ENCODE data around the gene TMED9.
A peak's percentile ranks its signal among the peaks of the same experiment; 100 is the strongest.
"Not testable (repeated sequence)": the region's sequence is repeated elsewhere in the genome, so short reads cannot be mapped to it uniquely, and the experiment has no call there.

Gene TMED9

DNA sequence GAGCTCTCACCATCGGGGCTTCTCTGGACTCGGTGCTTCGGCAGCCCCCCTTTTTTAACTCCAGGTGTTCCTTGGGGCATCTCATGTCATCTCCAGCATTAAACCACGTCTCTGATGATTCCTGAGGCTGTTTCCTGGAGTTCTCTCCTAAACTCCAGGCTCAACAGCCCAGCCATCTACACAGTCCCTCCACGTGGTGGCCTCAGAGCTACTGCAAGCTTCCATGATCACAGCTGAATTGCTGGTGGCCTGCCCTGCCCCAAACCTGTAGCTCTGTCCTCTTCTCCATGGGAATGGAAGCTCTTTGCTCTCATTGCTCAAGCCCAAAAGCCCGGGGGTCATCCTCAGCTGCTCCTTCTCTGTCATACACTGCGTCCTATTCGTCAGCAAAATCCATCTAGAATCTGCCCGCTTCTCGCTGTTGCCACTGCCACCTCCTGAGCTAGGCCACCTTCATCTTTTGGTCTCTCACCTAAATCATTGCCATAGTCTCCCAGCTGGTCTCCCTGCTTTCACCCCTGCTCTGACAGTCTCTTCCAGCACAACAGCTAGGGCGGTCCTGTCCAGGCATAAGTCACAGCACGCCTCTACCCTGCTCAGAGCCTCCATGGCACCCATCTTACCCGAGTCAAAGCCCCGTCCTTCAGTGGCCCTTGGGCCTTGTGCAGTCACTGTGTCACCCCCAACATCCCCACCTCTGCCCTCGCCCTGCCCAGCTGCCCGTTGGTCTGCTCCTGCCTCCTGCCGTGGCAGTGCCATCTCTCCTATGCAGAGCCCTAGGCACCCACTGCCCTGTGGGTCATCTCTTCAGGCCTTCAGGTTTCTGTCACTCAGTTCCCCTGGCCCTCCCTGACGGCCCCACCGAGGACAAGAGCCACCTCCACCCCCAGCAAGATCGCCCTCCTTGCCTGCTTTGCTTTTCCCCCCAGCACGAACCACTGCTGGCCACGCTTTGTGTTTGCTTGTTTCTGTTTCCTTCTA is 14.4 kb downstream of the TMED9 start:
- DNase-seq (ENCODE audit: low spot score), result no peak

DNA sequence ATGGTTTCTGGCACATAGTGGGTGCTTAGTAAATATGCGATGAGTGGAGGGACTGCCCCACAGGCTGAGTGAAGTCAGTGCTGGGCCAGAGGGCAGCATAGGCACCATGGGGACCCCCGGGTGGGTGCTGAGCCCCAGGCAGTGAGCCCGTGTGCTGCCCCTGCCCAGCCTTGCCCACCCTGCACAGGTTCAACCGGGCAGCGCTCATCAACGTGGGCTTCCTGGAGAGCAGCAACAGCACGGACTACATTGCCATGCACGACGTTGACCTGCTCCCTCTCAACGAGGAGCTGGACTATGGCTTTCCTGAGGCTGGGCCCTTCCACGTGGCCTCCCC is 15.1 kb downstream of the TMED9 start:
- no peak for DNase-seq (ENCODE audit: low spot score)

DNA sequence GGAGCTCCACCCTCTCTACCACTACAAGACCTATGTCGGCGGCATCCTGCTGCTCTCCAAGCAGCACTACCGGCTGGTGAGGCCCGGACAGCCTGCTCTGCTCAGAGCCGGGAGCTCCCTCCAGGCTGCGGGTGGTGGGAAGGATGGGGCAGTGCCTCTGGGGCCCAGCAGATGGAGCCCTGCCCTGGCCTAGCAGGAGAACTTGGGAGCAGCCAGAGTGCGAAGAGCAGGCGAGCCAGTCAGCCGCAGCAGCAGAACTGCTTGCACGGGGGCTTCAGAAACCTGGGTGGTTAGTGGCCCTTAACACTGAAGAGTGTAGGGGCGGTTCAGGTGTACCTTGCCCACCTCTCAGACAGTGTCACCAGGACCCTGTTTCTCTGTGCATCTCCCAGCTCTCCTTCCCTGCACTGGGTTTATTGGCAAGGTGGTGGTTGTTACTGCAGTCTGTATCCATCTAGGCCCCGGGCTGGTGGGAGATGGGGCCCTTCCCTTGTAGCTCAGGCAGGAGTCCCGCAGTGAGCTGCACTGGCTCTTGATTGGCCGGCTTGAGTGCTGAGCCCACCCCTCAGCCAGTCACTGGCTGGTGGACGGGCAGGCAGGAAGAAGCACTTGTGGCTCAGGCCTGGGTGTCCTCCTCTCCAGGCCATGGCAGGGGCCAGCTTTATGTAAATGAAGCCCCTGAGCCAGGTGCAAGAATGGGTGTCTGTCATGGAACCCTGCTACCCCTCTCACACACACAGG is 15.6 kb downstream of the TMED9 start:
- peak; percentile 93 for DNase-seq (ENCODE audit: low spot score)

- no peak for DNase-seq (ENCODE audit: low spot score)
These were observed 16.5 kb downstream of the TMED9 start for GRCh38 chr5:177608243-177609075.

DNA sequence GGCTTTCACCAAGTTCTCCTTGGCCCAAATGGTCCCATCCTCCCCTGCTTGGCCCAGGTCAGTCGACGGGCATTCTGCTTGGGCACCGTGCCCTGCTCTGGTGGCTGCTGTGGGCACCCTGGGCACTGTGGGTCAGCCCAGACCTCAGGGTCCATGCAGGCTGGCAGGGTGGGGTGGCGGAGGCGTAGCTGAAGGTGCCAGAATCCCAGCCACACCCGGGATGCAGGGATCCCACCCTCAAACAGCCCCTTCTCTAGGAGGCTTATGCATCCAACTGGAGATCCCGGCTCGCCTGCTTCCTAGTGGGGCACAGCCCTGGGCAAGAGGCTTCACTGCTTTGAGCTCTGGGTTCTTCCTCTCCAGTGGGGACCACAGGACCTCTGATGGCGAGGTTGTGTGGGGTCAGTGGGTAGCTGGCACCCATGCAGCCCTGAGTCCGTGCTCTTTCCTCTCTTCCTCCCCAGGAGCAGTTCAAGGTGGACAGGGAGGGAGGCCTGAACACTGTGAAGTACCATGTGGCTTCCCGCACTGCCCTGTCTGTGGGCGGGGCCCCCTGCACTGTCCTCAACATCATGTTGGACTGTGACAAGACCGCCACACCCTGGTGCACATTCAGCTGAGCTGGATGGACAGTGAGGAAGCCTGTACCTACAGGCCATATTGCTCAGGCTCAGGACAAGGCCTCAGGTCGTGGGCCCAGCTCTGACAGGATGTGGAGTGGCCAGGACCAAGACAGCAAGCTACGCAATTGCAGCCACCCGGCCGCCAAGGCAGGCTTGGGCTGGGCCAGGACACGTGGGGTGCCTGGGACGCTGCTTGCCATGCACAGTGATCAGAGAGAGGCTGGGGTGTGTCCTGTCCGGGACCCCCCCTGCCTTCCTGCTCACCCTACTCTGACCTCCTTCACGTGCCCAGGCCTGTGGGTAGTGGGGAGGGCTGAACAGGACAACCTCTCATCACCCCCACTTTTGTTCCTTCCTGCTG is 17.4 kb downstream of the TMED9 start:
- no peak for DNase-seq (ENCODE audit: low spot score)

GRCh38 chr5:177610131-177610769 is 18.2 kb downstream of the TMED9 start:
- DNase-seq (ENCODE audit: low spot score), result no peak

DNA sequence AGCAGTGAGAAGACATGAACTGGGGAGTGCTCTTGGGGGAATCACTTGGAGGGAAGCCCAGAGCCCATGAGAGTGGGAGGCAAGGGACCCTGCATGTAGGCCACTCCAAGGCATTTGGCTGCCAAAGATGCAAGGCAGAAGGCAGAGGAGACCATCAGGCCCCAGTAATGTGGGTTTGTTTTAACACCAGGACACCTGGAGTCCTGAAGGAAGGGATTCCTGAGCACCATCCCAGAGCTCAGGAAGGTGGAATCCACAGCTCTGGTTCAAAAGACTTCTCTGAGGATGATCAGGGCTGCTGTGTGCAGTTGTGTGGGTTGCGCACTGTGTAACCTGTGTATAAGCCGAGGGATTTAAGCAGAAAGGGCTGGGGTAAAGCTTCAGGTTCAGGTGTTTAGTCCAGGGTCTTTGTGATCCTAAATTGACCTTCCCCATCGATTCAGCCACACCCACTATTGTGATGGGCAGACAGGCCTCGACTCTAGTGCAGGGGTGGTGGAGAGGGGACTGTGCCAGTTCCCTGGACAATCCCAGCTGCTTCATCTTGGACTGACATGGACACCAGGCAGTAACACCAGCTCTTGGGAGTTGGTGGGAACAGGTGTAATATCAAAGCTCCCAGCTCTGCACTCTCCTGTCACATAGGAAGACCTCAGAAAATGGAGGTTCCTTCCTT is 18.9 kb downstream of the TMED9 start:
- no peak for DNase-seq (ENCODE audit: low spot score)

DNA sequence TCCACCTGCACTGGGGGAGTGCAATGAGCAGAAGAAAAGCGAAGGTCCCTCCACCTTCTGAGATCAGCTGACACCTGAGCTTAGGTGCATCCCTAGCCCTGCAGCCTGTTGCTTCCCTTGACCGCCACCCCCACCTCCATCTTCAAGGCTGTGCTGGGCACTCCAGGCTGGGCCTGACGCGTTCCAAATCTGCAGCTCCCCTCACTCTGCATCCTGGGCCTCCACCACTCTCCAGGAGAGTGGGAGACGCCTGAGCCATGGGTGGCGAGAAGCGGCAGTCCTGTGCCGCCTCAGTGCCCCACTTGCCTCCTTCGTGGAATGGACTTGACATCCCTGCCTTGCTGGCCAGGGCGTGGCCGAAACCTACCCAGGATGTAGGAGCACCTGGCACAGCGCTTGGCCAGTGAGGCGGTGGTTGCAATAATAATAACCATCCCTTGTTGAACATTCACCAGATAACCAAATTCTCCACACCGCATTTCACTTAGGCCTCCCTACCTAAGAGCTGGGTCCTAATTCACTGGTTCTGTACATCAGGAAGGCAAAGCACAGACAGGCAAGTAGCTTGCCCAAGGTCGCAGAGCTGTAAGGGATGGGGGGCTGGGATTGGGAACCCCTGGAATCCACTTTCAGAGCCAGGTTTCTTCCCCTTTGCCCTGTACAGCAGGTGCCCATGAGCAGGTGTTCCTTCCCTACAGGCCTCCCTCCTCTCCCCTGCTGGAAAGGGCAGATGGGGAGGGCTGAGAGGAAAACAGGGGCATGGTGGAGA is 19.6 kb downstream of the TMED9 start:
- no peak for DNase-seq (ENCODE audit: low spot score)

GRCh38 chr5:177612215-177612673 is 20.2 kb downstream of the TMED9 start:
- DNase-seq (ENCODE audit: low spot score), result no peak

GRCh38 chr5:177620560-177620959 is 28.6 kb downstream of the TMED9 start:
- no peak for DNase-seq (ENCODE audit: low spot score)

DNA sequence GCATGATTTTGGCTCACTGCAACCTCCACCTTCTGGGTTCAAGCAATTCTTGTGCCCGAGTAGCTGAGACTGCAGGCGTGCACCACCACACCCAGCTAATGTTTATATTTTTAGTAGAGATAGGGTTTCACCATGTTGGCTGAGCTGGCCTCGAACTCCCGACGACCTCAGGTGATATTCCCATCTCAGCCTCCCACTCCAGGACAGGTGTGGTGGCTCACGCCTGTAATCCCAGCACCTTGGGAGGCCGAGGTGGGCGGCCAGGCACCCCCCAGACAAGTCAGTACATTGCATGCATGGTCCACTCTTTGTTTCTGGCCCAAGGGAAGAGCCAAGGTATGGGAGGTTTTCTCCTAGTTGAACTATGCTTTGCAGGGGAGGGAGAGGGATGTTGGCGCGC is 32.2 kb downstream of the TMED9 start:
- DNase-seq (ENCODE audit: low spot score), result not testable (repeated sequence)

GRCh38 chr5:177630186-177630585 is 38.2 kb downstream of the TMED9 start:
- not testable (repeated sequence) for DNase-seq (ENCODE audit: low spot score)

- DNase-seq (ENCODE audit: low spot score), result not testable (repeated sequence)
These were observed 42.9 kb downstream of the TMED9 start for GRCh38 chr5:177634912-177635311.

DNA sequence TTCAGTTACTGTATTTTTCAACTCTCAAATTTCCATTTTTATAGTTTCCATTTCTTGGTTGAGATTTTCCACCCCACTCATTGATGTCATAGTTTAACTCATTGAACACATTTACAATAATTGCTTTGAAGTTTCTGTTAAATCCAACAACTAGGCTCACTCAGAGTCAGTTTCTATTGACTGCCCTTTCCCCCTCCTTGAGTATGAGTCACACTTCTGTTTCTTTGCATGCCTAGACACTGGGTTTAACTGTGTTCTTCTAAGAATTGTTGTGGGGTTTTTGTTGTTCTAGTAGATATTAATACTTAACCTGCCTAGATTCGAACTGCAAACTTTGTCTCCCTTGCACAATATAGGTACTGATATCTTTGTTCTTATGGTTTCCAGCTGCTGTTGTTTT is 53.5 kb downstream of the TMED9 start:
- not testable (repeated sequence) for DNase-seq (ENCODE audit: low spot score)
